ENCODE results near the gene TAL2.

TAL2 gene

DNA sequence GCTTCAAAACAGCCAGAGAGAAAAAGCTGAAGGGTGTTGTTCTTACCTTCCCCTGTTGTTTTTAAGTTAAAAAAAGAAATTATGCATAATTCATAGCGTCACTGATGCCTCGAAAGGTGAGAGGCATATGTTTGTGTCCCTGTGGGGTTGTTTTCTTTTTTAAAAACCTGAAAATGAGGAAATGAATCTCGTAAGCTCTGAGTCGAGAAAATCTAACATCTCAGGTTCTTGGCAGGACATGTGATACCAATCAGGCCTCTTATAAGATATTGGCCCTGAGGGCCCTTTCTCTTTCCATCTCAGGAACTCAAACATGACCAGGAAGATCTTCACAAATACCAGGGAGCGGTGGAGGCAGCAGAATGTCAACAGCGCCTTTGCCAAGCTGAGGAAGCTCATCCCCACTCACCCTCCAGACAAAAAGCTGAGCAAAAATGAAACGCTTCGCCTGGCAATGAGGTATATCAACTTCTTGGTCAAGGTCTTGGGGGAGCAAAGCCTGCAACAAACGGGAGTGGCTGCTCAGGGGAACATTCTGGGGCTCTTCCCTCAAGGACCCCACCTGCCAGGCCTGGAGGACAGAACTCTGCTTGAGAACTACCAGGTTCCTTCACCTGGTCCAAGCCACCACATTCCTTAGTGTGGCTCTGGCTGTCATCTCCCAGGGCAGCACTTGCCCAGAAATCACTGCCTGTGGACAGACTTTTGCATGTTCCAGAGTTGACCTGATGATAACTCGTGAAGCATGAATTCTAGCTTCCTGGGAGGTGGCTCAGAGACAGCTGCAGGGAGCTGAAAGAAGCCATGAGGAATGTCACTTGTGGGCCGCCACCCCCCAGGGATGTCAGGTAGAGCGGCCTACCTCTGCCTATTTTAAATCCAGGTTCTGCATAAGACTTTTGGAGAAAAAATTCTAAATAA lies at the start of gene TAL2:
Gene TAL2, plus strand, starts transcription at position 274 of the 921 bp plus-strand sequence. Its CDS starts 40 bp downstream, at position 314.
- no peak for DNase-seq (ENCODE audit: low read depth in 2 of 2)

DNA sequence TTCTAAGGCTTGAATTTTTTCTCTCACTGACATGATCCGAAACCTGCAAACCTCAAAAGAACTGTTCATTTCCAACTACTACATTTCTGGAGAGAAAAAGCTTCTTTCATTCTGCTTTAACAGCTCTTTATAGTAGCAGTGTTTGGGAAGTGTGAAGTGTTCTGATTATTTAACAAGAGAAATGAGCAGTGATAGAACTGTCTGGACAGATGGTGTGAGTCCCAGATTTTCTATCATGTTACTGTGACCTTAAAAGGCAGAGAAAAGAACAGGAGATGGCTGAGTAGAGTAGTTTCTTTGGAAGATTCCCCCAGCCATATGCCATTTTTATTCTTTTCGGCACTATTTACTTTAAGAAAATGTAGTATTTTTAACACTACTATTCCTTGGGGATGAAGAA lies 41.3 kb upstream of the TAL2 start:
- DNase-seq (ENCODE audit: low read depth in 2 of 2) = no peak

DNA sequence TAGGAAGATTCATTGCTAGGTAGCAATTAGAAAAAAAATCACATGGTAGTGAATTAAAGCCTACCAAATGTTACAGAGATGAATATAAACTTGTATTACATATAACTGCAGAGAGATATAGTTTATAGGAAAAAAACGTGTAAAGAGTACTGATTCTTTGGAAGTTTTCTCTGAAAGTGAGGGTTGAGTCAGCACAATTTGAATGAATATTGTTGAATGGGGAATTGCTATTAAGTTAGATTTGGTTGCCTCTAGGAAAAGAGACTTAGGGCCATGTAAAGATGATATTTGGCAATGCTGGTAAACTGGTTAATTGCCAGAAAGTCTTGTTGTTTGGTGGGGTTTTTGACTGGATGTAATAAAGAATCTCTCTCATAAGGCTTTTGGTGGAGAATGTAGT lies 37.2 kb upstream of the TAL2 start:
- no peak for DNase-seq (ENCODE audit: low read depth in 2 of 2)

DNA sequence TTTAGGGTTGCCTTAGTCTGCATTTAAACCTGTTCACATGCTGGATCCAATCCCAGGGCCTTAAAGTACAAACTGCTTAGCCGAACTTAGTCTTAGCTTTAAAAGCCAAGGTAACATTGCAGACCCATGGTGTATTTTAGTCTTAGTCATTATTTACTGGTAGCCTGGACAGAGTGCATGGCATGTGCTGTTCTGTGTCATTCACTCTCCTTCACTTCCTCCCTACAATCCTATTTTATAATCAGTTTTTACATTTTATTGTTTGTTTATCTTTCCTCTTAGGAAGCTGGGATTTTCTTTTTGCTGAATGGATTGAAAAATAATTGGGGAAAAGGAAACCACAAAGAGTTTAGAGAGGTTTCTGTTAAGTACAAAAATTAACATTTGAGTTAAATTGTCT lies 29.4 kb upstream of the TAL2 start:
- no peak for DNase-seq (ENCODE audit: low read depth in 2 of 2)

DNA sequence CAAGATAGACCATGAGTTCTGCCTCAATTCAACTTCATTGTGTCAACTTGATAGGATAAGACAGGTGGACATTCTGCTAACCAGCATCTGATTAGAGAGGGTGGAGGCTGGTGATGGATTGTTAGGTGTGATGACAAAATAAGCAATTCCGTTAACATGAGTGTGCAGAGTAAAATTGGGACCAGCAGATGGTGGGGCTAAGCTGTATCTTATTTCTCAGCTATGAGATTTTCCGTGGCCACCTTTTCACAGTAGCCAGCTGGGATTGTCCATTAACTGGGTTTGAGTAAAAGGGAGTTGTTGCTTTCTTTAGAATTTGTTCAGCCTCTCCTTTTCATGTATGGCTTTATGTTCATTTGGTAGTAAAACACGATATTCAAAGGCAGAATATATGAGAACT lies 28.8 kb upstream of the TAL2 start:
- no peak for DNase-seq (ENCODE audit: low read depth in 2 of 2)

DNA sequence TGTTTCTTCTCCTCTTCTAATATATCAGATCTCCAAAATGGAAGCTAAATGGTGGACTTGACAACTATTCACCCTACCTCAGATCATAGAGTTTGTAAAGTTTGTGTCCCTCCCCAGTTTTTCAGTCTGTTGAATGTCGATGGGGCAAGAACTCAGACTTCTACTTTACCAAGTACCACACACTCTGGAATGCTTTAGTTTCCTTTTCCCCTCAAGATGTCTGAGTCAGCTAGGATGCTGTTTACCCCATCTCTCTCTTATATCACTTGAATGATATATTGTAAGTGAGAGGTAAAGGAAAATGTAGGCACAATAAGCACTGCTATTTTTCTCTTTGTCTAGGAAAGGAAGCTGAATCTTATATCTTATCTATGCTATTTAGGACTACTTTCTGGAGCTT lies 25.9 kb upstream of the TAL2 start:
- no peak for DNase-seq (ENCODE audit: low read depth in 2 of 2)

DNA sequence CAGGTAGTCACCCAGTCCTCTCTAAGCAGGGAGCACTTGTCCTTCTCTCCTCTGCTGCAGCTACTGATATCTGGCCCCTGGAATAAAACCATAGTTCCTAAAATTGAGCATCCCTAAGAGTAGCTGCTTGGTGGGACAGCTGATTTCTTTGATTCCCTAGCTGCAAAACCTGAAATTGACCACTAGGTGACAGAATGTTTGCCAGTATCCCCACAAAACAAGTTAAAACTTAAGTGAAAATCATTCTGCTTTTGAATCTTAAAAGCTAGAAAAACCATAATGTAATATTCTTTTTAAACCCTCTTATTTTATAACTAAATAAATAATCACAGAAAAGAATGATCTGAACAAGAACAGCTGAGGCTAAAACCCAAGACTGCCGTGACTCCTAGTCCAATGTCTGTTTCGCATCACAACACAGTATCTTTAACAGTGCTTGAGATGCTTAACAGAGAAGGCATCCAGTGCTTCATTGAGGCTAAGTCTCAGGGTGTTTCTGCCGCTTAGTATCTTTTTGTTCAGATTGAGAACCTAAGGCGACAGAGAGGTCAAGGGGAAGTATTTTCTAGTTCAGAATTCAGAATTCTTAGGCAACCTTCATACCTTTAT lies 24.4 kb upstream of the TAL2 start:
- DNase-seq (ENCODE audit: low read depth in 2 of 2) = no peak

DNA sequence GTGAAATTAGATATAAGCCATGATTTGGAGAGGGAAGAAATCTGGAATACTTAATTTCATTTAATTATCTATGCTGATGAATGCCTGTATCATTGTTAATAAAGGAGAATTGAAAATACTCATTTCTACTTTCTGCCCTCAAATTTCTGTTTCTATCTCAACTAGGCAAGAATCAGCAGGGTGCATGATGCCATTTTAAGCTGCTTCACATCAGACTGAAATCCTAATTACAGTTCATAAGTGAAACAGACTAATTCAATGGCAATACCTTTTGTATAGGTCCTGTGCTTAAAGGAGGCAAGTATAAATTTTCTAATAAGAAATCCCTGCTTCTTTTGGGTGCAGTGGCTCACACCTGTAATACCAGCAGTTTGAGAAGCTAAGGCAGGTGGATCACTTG lies 22.3 kb upstream of the TAL2 start:
- DNase-seq (ENCODE audit: low read depth in 2 of 2) = no peak

DNA sequence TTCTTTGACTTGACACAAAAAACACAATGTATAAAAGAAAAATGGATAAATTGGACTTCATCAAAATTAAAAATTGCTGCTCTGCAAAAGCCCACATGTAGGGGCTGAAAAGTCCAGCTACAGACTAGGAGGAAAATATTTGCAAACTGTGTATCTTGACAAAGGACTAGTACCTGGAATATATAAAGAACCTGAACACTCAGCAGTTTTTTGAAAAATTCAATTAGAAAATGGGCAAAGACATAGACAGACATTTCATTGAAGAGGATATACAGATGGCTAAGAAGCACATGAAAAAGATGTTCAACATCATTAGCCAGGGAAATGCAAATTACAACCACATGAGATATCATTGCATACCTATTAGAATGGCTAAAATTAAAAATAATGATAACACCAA lies 18.5 kb upstream of the TAL2 start:
- no peak for DNase-seq (ENCODE audit: low read depth in 2 of 2)

DNA sequence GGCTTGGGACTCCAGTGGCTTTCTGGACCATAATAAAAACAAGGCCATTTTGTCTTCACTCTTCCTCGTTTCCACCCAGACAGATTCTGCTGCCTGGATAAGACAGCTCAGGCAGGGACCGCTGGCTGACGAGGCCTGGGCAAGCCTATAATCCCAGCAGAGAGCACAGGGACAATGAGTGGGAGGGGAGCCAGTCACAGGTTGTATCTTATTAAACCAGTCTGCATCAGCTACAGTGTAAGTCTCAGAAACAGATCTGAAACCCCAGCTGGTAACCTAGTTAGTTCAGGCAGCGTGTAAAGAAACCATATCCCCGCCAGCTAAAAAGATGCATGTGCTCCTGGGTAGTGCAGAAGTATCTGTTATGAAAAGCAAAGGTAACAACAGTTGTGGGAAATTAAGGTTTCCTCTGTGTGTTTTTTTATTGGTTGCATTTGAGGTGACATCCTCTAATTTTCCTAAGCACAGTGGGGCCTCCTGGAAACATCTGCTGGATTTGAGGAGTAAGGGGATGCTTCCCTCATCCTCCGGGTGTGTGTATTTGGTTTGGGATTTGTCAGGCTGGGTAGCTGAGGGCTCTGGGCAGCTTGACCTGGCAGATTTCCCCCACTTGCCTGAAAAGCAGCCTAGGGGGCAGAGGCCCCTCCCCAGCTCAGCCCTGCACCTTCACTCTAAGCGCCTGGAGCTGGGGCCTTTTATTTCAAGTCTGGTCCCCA lies 15.2 kb upstream of the TAL2 start:
- no peak for DNase-seq (ENCODE audit: low read depth in 2 of 2)

DNA sequence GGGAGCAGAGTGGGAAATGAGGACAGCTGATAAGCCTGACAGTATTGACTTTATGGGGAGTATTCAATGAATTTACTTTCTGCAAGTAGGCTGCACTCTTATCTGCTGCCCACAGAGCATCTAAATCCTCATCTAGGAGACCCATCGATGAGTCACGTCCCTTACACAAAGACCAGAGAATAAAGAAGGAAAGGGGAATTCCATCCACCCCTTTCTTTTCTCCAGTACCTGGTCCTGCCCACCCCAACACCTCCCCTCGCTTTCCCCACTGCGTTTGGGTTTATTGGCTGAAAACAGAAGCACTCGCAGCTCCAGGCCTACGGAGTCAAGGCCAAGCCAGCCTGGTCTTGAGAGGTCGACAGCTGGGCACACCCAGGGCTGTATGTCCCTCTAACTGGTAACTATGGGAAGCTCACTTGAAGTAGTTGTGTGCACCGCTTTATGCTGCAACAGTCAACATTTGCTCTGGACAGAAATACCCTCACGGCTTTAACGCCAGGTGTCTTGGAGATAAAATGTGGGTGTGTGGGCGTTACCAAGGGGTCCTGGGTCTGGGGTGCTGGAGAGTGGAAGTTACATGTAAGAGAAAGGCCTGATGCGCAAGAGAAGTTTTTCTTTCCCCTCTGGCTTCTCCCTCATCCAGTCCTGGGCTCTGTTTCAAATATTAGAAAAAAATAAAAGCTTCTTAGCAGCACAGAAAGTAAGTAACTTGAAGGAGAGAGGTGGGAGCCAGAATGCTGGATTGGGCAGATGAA lies 14.5 kb upstream of the TAL2 start:
- DNase-seq (ENCODE audit: low read depth in 2 of 2) = no peak

DNA sequence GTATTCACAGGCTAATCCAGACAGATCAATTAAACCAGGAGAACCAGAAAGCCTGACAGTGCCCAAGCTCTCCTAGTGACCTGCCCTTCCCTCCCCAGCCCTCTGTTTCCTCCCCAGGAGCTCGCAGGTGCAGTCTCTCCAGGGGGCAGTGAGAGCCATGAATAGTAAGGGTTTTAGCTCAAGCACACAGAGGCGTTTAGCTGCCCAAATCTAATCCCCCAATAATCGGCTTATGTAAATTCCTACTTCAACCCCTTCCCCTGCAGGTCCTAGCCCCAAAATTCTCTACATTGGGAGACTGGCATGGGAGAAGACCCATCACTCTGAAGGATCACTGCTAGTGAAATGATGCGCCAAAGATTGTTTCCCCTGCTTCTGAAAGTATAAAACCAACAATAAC lies 10.5 kb upstream of the TAL2 start:
- DNase-seq (ENCODE audit: low read depth in 2 of 2) = no peak

DNA sequence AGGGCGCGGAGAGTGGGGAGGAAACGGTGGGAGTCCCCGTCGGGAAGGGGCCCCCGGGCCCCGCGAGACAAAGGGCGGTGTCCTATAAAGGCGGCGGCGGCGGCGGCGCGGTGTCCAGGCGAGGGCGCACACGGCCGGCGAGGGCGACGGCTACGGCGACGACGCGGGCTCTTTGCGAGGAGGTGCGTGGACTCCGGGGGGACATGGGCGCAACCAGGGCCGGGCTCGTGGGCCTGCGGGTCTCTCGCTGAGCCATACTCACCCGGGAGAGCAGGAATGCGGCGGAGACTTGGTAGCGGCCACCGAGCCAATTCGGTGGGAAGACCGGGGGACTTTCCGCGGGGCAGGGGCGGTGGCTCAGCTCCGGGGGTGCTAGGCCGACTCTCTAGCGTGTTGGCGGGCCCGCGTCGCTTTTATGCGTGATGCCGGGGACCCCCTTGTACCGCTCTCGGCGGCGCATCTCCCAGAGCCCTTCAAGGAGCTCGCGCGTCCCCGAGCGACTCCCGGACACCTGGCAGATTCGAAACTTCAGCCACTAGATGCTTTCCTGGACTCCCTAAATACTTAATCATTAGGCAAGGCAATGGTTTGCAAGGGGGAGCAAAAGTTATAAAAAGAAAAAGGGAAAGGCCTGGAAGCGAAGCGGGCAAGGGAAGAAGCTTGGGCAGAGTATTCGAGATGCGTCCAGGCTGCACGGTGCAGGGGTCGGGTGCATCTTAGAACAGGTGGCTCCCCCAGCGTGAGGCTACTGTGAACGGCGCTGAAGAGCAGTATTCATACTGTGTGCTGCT lies 5.9 kb upstream of the TAL2 start:
- DNase-seq (ENCODE audit: low read depth in 2 of 2) = peak in 1 of 2 donors; percentile 6

DNA sequence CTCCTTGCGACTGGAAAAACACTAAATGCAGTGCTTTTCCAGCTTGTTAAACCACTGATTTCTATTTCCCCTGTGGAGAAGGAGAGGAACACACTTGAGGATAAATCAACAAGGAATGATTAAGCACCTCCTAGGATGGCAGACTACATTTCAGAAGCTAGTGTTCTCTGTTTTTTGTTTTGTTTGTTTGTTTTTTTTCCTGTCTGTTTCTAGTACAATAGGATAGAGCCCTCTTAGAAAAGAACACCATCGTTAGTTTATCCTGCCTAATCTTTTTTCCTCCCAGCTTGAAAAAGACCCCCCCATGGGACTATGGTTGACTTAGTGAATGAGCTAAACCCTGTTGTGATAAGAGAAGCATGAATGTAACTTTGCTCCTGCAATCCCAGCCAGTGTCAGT lies 3.9 kb upstream of the TAL2 start:
- DNase-seq (ENCODE audit: low read depth in 2 of 2) = no peak

DNA sequence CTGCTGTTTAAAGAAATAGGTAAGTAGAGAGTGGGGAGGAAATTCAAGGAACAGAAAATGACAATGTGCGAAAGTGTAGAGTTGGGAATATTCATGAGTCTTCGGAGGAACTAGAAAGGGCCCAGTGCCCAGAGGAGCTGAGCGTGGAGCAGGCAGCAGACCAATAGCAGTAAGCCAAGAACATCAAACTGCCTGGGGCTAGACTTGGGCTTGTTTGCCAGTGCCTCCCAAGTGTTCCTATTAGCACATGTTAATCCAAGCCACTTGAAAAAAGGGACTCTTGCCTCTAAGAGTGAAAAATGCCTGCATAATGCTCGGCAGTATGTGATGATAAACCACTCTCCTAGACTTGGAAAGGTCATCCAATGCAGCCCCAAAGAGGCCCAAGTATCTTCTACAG lies 1.2 kb upstream of the TAL2 start:
- DNase-seq (ENCODE audit: low read depth in 2 of 2) = no peak

DNA sequence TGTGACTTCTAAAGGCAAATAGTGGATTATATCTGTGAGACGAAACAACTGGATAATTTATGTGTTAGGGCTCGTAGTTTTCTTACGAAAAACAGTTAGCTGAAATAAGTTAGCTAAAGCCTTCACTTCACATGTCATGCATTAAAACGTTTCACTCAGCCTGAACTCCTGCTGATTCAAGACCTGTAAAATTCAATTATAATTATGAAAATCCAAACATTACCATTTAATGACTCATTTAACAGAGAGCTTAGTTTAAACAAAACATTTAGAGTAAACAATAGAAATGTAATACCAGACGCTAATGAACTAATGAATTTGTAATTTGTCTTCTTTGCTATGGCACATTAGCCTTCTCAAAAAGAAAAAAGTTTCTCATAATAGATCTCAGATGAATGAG lies 1.7 kb downstream of the TAL2 start:
- DNase-seq (ENCODE audit: low read depth in 2 of 2) = no peak

DNA sequence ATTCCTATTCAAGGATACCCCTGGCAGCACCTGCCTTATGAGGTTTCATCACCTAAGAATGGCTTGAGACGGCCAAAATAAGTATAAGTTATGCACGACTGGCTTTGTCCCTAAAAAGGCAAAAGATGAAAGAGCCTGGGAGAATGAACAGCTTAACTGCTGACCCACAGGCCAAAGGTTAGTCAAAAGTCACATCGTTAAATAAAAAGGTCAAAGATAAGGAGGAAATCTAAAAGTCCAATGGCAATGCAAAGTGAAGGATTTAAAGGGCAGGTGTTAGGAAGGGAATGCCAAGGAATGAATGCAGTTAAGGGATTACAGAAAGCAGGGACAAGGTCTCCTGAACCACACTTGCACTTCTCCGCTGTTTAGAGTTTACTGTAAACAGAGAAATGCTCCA lies 5.6 kb downstream of the TAL2 start:
- DNase-seq (ENCODE audit: low read depth in 2 of 2) = no peak

DNA sequence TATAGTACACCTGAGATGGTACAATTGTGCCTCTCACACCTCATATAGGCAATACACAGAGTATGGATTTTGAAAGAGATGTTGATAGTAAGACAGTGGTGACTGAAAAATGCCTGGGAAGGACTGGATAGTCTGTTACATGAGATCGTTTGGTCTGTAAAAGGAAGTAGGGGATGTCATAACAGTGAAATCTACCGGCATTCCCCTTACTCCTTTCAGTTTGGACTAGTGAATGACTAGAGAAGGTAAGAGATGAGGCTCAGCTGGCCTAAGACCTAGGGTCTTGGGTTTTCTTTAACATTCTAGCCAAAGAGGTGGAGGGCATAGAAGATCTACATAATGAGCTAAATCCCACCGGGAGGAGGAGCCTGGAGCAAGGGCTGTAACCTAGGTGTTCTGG lies 8.1 kb downstream of the TAL2 start:
- no peak for DNase-seq (ENCODE audit: low read depth in 2 of 2)

DNA sequence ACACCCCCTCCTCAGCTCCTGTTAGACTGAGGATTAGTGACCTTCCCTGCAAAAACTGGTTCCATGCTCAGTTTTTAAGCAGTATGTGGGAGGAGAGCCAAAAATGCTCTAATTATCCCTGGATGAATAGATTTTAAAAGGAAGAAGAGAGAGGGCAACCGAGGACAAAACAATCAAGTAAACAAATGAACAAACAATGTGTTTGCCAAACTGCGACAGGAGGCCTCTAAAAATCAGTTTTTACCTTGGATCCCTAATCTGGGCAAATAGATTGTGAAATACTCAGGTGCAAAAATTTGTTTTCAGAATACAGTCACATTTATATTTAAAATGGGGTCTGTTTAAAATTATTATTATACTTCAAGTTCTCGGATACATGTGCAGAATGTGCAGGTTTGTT lies 8.5 kb downstream of the TAL2 start:
- DNase-seq (ENCODE audit: low read depth in 2 of 2) = no peak

DNA sequence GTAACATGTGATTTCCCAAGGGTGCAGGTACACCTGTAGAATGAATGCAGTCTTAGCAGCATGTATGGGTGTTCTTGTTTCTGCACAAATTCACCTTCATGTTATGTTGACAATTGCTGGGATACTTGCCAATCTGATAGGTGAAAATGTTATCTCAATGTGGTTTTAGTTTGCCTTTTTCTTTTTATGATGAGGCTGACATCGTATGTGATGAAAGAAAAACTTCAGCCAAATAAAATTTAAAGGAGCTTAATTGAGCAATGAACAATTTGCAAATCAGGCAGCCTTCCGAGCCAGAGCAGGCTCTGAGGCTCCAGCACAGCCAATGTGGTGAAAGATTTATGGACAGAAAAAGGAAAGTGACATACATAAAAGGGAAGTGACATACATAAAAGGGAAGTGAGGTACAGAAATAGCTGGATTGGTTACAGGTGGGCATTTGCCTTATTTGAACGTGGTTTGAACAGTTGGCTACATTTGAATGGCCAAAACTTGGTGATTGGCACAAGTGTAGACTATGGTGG lies 10.5 kb downstream of the TAL2 start:
- no peak for DNase-seq (ENCODE audit: low read depth in 2 of 2)

DNA sequence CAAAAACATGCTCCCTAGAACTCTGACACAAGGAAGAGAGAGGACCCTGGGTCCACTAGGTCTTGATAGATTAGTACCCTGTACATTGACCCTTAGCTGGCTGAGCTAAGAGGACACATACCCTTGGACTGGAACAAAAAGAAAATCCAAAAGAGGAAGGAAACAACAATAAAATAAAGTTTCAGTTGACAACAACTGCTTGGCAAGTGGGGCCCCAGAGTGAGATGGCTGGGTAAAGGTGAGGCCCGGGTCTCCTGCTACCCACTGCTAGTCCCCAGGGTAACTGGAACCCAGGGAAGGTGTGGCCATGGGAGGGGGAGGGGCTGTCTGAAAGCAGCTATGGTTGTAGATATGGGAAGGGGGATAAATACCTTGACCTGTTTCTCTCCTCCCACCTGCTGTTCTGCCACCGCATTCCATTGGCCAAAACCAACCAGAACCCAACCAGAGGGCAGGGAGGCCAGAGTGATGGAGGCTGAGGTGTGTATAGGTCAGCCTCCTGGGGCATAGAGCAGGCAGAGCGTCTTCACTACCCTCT lies 11.7 kb downstream of the TAL2 start:
- DNase-seq (ENCODE audit: low read depth in 2 of 2) = no peak

Data from stimulated activated CD4-positive, alpha-beta T cell treated with anti-CD3 and anti-CD28 coated beads, Interleukin-1b, Interleukin-23, amount 100 ng/mL, for 4 hours (primary cell).